ENCODE results near the gene MTCL1.
A peak's percentile ranks its signal among the peaks of the same experiment; 100 is the strongest.

Gene MTCL1

GRCh38 chr18:8705238-8705960, at the start of gene MTCL1:
Gene MTCL1 (plus strand): TSS chr18:8705556. CDS start chr18:8705661, 105 bp downstream.
- Mint-ChIP-seq H3K4me3 (peak within 1 kb of the TSS; percentile 88), H3K27ac (no peak within 1 kb of the TSS), H3K36me3 (no peaks in the 10 kb centered on the region), H3K9me3 (ENCODE audit: low read depth) (no peaks in the 10 kb centered on the region), H3K4me1 (ENCODE audit: low read depth) (peaks cover 15% of the 10 kb centered on the region), H3K27me3 (peaks cover 31% of the 10 kb centered on the region)

GRCh38 chr18:8656232-8656631, 49.1 kb upstream of the MTCL1 start:
- Mint-ChIP-seq H3K27me3 (peaks cover 1% of the 10 kb centered on the region), H3K27ac (no peak overlapping the region), H3K4me3 (no peak overlapping the region), H3K4me1 (ENCODE audit: low read depth) (no peaks in the 10 kb centered on the region), H3K9me3 (ENCODE audit: low read depth) (no peaks in the 10 kb centered on the region), H3K36me3 (no peaks in the 10 kb centered on the region)

- H3K27ac Mint-ChIP-seq = no peak overlapping the region
- no peaks in the 10 kb centered on the region for H3K36me3 Mint-ChIP-seq
- H3K4me3 Mint-ChIP-seq = no peak overlapping the region
- no peaks in the 10 kb centered on the region for H3K9me3 Mint-ChIP-seq (ENCODE audit: low read depth)
- H3K4me1 Mint-ChIP-seq (ENCODE audit: low read depth) = no peaks in the 10 kb centered on the region
- H3K27me3 Mint-ChIP-seq = peaks cover 1% of the 10 kb centered on the region
Measured at GRCh38 chr18:8657050-8657820, 48.1 kb upstream of the MTCL1 start.

GRCh38 chr18:8657873-8658470, 47.4 kb upstream of the MTCL1 start:
- no peak overlapping the region for H3K27ac Mint-ChIP-seq
- H3K4me3 Mint-ChIP-seq = no peak overlapping the region
- H3K36me3 Mint-ChIP-seq = no peaks in the 10 kb centered on the region
- H3K27me3 Mint-ChIP-seq = peaks cover 1% of the 10 kb centered on the region
- H3K4me1 Mint-ChIP-seq (ENCODE audit: low read depth) = no peaks in the 10 kb centered on the region
- no peaks in the 10 kb centered on the region for H3K9me3 Mint-ChIP-seq (ENCODE audit: low read depth)

GRCh38 chr18:8658858-8659485, 46.4 kb upstream of the MTCL1 start:
- Mint-ChIP-seq H3K27me3 (no peaks in the 10 kb centered on the region), H3K27ac (no peak overlapping the region), H3K4me3 (no peak overlapping the region), H3K9me3 (ENCODE audit: low read depth) (no peaks in the 10 kb centered on the region), H3K36me3 (no peaks in the 10 kb centered on the region), H3K4me1 (ENCODE audit: low read depth) (no peaks in the 10 kb centered on the region)

- no peak overlapping the region for H3K27ac Mint-ChIP-seq
- H3K36me3 Mint-ChIP-seq = no peaks in the 10 kb centered on the region
- no peaks in the 10 kb centered on the region for H3K9me3 Mint-ChIP-seq (ENCODE audit: low read depth)
- no peaks in the 10 kb centered on the region for H3K4me1 Mint-ChIP-seq (ENCODE audit: low read depth)
- no peak overlapping the region for H3K4me3 Mint-ChIP-seq
- no peaks in the 10 kb centered on the region for H3K27me3 Mint-ChIP-seq
Measured at GRCh38 chr18:8659609-8660242, 45.6 kb upstream of the MTCL1 start.

- H3K9me3 Mint-ChIP-seq (ENCODE audit: low read depth) = no peaks in the 10 kb centered on the region
- no peaks in the 10 kb centered on the region for H3K4me1 Mint-ChIP-seq (ENCODE audit: low read depth)
- no peak overlapping the region for H3K27ac Mint-ChIP-seq
- no peak overlapping the region for H3K4me3 Mint-ChIP-seq
- H3K27me3 Mint-ChIP-seq = no peaks in the 10 kb centered on the region
- no peaks in the 10 kb centered on the region for H3K36me3 Mint-ChIP-seq
Measured at GRCh38 chr18:8660316-8660715, 45.0 kb upstream of the MTCL1 start.

- H3K4me1 Mint-ChIP-seq (ENCODE audit: low read depth) = no peaks in the 10 kb centered on the region
- H3K27ac Mint-ChIP-seq = no peak overlapping the region
- H3K27me3 Mint-ChIP-seq = no peaks in the 10 kb centered on the region
Measured at GRCh38 chr18:8661754-8662559, 43.4 kb upstream of the MTCL1 start.

GRCh38 chr18:8662560-8663255, 42.6 kb upstream of the MTCL1 start:
- Mint-ChIP-seq H3K9me3 (ENCODE audit: low read depth) (no peaks in the 10 kb centered on the region), H3K36me3 (no peaks in the 10 kb centered on the region), H3K4me1 (ENCODE audit: low read depth) (no peaks in the 10 kb centered on the region), H3K4me3 (no peak overlapping the region), H3K27ac (no peak overlapping the region), H3K27me3 (no peaks in the 10 kb centered on the region)

More at GRCh38 chr18:8661754-8662559, 43.4 kb upstream of the MTCL1 start:
- Mint-ChIP-seq H3K36me3 (no peaks in the 10 kb centered on the region), H3K9me3 (ENCODE audit: low read depth) (no peaks in the 10 kb centered on the region), H3K4me3 (no peak overlapping the region)

GRCh38 chr18:8667846-8668245, 37.5 kb upstream of the MTCL1 start:
- H3K4me3 Mint-ChIP-seq = no peak overlapping the region
- H3K9me3 Mint-ChIP-seq (ENCODE audit: low read depth) = no peaks in the 10 kb centered on the region
- H3K27ac Mint-ChIP-seq = no peak overlapping the region
- H3K36me3 Mint-ChIP-seq = no peaks in the 10 kb centered on the region
- no peaks in the 10 kb centered on the region for H3K4me1 Mint-ChIP-seq (ENCODE audit: low read depth)
- H3K27me3 Mint-ChIP-seq = no peaks in the 10 kb centered on the region

- no peaks in the 10 kb centered on the region for H3K4me1 Mint-ChIP-seq (ENCODE audit: low read depth)
- no peaks in the 10 kb centered on the region for H3K27me3 Mint-ChIP-seq
- H3K4me3 Mint-ChIP-seq = no peak overlapping the region
- H3K36me3 Mint-ChIP-seq = no peaks in the 10 kb centered on the region
- no peak overlapping the region for H3K27ac Mint-ChIP-seq
- no peaks in the 10 kb centered on the region for H3K9me3 Mint-ChIP-seq (ENCODE audit: low read depth)
Measured at GRCh38 chr18:8668381-8668780, 37.0 kb upstream of the MTCL1 start.

GRCh38 chr18:8669571-8669970, 35.8 kb upstream of the MTCL1 start:
- no peaks in the 10 kb centered on the region for H3K27me3 Mint-ChIP-seq
- H3K4me3 Mint-ChIP-seq = no peak overlapping the region
- peaks cover 2% of the 10 kb centered on the region for H3K36me3 Mint-ChIP-seq
- H3K27ac Mint-ChIP-seq = no peak overlapping the region
- no peaks in the 10 kb centered on the region for H3K9me3 Mint-ChIP-seq (ENCODE audit: low read depth)
- no peaks in the 10 kb centered on the region for H3K4me1 Mint-ChIP-seq (ENCODE audit: low read depth)

- H3K4me3 Mint-ChIP-seq = no peak overlapping the region
Measured at GRCh38 chr18:8673256-8674209, 31.8 kb upstream of the MTCL1 start.

More at GRCh38 chr18:8673256-8674209, 31.8 kb upstream of the MTCL1 start:
- no peaks in the 10 kb centered on the region for H3K4me1 Mint-ChIP-seq (ENCODE audit: low read depth)
- H3K27ac Mint-ChIP-seq = no peak overlapping the region
- no peaks in the 10 kb centered on the region for H3K27me3 Mint-ChIP-seq
- H3K36me3 Mint-ChIP-seq = peaks cover 2% of the 10 kb centered on the region
- no peaks in the 10 kb centered on the region for H3K9me3 Mint-ChIP-seq (ENCODE audit: low read depth)

All from activated naive CD8-positive, alpha-beta T cell (primary cell).